Activated B cell treated with CpG ODN at 0.5 μM for 24 hours (primary cell): ENCODE results near the gene KCNQ2. TPM values are rescaled to one million over a fixed set of nuclear protein-coding genes. Genes with fewer than 3 reads are reported as not detected.

Source experiments
- ATAC-seq: fragments of 200-7000 bp; cut with Tn5 transposase; one replicate; pipeline ENCODE4 v1.10.0; 2021; ENCODE audit warnings: low read depth, mild to moderate bottlenecking, moderate library complexity
- CTCF ChIA-PET: fragments of 350-600 bp; sonication (Branson Sonifier 250); formaldehyde crosslinking; loops from one replicate; lab custom pipeline; 2021; ENCODE audit warnings: antibody characterized with exemption; lab: Charles Lee
- POLR2A ChIA-PET: fragments of 350-600 bp; sonication (Branson Sonifier 250); formaldehyde crosslinking; loops from one replicate; lab custom pipeline; 2021; ENCODE audit warnings: antibody characterized with exemption; lab: Charles Lee
- DNase-seq: peaks from one replicate; pipeline ENCODE4 v3.0.0; 2022
- H3K27ac Mint-ChIP-seq: one replicate; pipeline ENCODE4 v1.8.0; 2020; ENCODE audit warnings: mixed read lengths
- H3K27me3 Mint-ChIP-seq: one replicate; pipeline ENCODE4 v1.8.0; 2021; ENCODE audit warnings: mixed read lengths
- H3K36me3 Mint-ChIP-seq: one replicate; pipeline ENCODE4 v1.8.0; 2021; ENCODE audit warnings: low read depth, mixed read lengths
- H3K4me1 Mint-ChIP-seq: one replicate; pipeline ENCODE4 v1.8.0; 2021; ENCODE audit warnings: mixed read lengths
- H3K4me3 Mint-ChIP-seq: one replicate; pipeline ENCODE4 v1.8.0; 2020; ENCODE audit warnings: mild to moderate bottlenecking, mixed read lengths
- H3K9me3 Mint-ChIP-seq: one replicate; pipeline ENCODE4 v1.8.0; 2020; ENCODE audit warnings: mixed read lengths
- intact Hi-C: fragments of 100-400 bp; cut with micrococcal nuclease; formaldehyde crosslinking; loops from one replicate; pipeline ENCODE4 v1.15.1; 2024
- total RNA-seq: library from RNA; stranded (reverse); gene quantifications from 2 replicates; pipeline ENCODE4 v1.2.3, GENCODE V29; 2022
- TF ChIP-seq, protein P1 (sequence below): fragments of 200-600 bp; IDR thresholded peaks from one replicate; pipeline ENCODE4 v1.8.0; 2022; ENCODE audit warnings: antibody characterized with exemption, mild to moderate bottlenecking

The KCNQ2 gene
- total RNA-seq, 1 donor from 2014 or later, result not detected

DNA sequence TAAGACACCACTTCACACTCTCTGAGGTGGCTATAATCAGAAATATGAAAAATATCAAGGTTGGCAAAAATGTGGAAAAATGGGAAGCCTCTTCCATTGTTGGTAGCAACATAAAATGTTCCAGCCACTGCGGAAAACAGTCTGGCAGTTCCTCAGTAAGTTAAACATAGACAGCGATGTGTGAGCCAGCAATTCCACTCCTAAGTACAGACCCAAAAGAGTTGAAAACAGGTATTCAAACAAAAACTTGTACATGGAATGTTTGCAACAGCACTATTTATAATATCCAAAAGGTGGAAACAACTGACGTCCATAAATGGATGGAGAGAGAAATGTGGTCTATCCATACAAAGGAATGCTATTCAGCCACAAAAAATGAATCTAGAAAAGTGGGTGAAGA, 40.8 kb upstream of the KCNQ2 start:
- ATAC-seq (no peak), DNase-seq (no peak)
- intact Hi-C loops, result no loop called here
- Mint-ChIP-seq H3K27me3 (peaks cover 22% of the 10 kb centered on the region), H3K27ac (no peak overlapping the region), H3K4me3 (no peak overlapping the region), H3K36me3 (no peaks in the 10 kb centered on the region), H3K9me3 (peaks cover 8% of the 10 kb centered on the region), H3K4me1 (no peaks in the 10 kb centered on the region)
- ChIA-PET POLR2A (no interaction called here), CTCF (no interaction called here)
- TF ChIP-seq, protein P1, sequence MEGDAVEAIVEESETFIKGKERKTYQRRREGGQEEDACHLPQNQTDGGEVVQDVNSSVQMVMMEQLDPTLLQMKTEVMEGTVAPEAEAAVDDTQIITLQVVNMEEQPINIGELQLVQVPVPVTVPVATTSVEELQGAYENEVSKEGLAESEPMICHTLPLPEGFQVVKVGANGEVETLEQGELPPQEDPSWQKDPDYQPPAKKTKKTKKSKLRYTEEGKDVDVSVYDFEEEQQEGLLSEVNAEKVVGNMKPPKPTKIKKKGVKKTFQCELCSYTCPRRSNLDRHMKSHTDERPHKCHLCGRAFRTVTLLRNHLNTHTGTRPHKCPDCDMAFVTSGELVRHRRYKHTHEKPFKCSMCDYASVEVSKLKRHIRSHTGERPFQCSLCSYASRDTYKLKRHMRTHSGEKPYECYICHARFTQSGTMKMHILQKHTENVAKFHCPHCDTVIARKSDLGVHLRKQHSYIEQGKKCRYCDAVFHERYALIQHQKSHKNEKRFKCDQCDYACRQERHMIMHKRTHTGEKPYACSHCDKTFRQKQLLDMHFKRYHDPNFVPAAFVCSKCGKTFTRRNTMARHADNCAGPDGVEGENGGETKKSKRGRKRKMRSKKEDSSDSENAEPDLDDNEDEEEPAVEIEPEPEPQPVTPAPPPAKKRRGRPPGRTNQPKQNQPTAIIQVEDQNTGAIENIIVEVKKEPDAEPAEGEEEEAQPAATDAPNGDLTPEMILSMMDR, result no peak

GRCh38 chr20:63509088-63509564, 36.7 kb upstream of the KCNQ2 start:
- DNase-seq, result no peak
- no peak overlapping the region for H3K27ac Mint-ChIP-seq

DNA sequence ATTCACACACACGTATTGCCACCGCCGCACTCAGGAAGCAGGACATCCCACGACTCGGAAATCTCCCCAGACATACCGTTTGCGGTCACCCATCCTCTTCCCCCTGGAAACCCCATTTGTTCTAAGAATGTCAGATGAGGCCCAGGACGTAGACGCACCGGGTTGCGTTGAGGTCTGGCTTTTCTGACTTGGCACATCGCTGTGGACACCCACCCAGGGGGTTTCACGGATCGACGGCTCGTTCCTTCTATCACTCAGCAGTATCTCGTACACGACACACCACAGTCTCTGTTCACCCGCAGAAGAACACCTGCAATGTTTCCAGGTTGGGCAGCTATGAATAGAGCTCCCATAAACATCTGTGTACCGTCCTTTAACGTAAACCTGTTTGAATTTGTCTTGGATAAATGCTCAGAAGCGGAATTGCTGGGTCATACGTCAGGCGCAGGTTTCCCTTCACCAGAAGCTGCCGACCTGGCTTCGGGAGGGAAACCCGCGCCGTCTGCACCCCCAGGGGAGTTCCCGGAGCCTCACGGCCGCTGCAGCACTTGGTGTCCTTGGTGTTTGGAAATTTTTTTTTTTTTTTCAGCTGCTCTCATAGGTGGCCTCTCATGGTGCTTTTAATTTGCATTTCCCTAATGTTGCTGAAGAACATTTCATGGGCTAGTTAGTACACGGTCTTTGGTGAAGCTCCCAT, 35.8 kb upstream of the KCNQ2 start:
- TF ChIP-seq, protein P1, result no peak
- POLR2A ChIA-PET, result interaction anchor here (1.4 kb wide), 1 partner anchor 12 kb away, joined by 3 read pairs; the partner anchor contains the start of gene PPDPF
- CTCF ChIA-PET, result no interaction called here
- Mint-ChIP-seq H3K27me3 (peaks cover 29% of the 10 kb centered on the region), H3K4me1 (no peaks in the 10 kb centered on the region), H3K36me3 (no peaks in the 10 kb centered on the region), H3K4me3 (no peak overlapping the region), H3K9me3 (peaks cover 10% of the 10 kb centered on the region), H3K27ac (no peak overlapping the region)
- DNase-seq (no peak), ATAC-seq (no peak)
- intact Hi-C loops, result no loop called here

More at GRCh38 chr20:63509088-63509564, 36.7 kb upstream of the KCNQ2 start:
- CTCF ChIA-PET, result no interaction called here
- POLR2A ChIA-PET, result interaction anchor here (1.4 kb wide), 1 partner anchor 11 kb away, joined by 3 read pairs; the partner anchor contains the start of gene PPDPF
- H3K4me1 Mint-ChIP-seq, result no peaks in the 10 kb centered on the region
- TF ChIP-seq, protein P1, result no peak
- H3K27me3 Mint-ChIP-seq, result peaks cover 31% of the 10 kb centered on the region
- H3K9me3 Mint-ChIP-seq, result peaks cover 12% of the 10 kb centered on the region
- no peaks in the 10 kb centered on the region for H3K36me3 Mint-ChIP-seq
- no peak overlapping the region for H3K4me3 Mint-ChIP-seq
- intact Hi-C loops, result no loop called here
- ATAC-seq, result no peak

GRCh38 chr20:63507083-63507743, 34.8 kb upstream of the KCNQ2 start:
- Mint-ChIP-seq H3K27ac (no peak overlapping the region), H3K4me3 (no peak overlapping the region), H3K27me3 (peaks cover 25% of the 10 kb centered on the region), H3K4me1 (no peaks in the 10 kb centered on the region), H3K9me3 (peaks cover 8% of the 10 kb centered on the region), H3K36me3 (no peaks in the 10 kb centered on the region)
- ATAC-seq, result no peak
- CTCF ChIA-PET, result no interaction called here
- POLR2A ChIA-PET, result interaction anchor here (0.7 to 1.1 kb wide), 2 partner anchors 14 to 436 kb away, joined by 3 to 4 read pairs; partner anchors contain the start of gene PPDPF
- no peak for DNase-seq
- intact Hi-C loops, result no loop called here
- TF ChIP-seq, protein P1, result no peak

DNA sequence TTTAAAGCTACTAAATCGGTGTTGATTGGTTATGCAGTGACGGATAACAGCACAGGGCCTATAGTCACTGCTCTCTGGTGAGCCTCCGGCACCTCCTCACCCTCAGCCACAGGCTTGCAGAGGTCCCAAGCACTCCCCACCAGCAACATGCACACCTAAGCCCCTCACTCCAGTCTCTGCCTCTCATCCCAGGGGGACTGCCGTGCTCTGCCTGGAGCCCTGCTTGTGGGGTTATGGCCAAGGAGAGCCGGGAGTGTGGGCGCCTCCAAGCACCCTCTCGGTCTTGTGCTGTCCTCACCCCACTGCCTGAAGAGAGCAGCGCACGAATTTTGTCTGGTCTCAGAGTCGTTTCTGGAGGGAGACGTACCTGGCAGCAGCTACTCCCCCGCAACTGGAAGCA, 33.3 kb upstream of the KCNQ2 start:
- ChIA-PET CTCF (no interaction called here), POLR2A (interaction anchor here (1.1 to 1.4 kb wide), 2 partner anchors 15 kb away, joined by 4 to 5 read pairs; partner anchors contain the start of gene PPDPF)
- Mint-ChIP-seq H3K27ac (no peak overlapping the region), H3K27me3 (peaks cover 24% of the 10 kb centered on the region), H3K4me1 (no peaks in the 10 kb centered on the region), H3K36me3 (no peaks in the 10 kb centered on the region), H3K4me3 (no peak overlapping the region), H3K9me3 (peaks cover 8% of the 10 kb centered on the region)
- no peak for DNase-seq
- intact Hi-C loops, result no loop called here
- no peak for ATAC-seq
- TF ChIP-seq, protein P1, result no peak
